ENCODE data around the gene ARHGAP15. TPM values are rescaled to one million over a fixed set of nuclear protein-coding genes. Genes with fewer than 3 reads are reported as not detected.

The ARHGAP15 gene
- total and polyA plus RNA-seq, 10 donors: 55.8 to 219 (median 130) TPM

DNA sequence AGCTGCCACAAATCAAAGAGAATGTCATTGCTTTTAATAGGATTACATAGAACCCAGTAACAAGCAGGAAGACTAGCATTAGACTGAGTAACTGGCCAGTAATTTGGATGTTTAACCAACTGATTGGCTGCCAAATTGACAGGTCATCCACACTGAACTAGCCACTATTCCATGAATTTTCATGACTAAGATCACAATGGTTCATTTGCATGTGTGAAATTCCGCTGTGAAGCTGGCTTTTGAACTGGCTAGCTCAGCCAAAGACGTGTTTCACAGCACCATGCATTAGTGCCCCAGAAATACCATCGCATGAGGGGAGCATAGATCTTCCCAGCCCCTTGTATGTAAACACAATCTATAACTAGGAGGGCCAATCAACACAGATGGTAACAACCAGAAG, 649.8 kb downstream of the ARHGAP15 start:
- Histone ChIP-seq H3K27ac (no peak overlapping the region), H3K27me3 (replicated peaks in 1 of 7) (no peaks in the 10 kb centered on the region), H3K4me1 (no peaks in the 10 kb centered on the region), H3K9me3 (no peaks in the 10 kb centered on the region), H3K4me3 (no peak overlapping the region), H3K36me3 (no peaks in the 10 kb centered on the region)
- TF ChIP-seq CTCF (IDR thresholded peaks at IDR 0.05 in 8 of 11, conservative IDR thresholded peaks at IDR 0.05 in 3 of 11) (no peak), POLR2A (IDR thresholded peaks at IDR 0.05) (no peak), POLR2AphosphoS5 (IDR thresholded peaks at IDR 0.05) (no peak)
- no peak for DNase-seq
- WGBS, 5 donors: 84 to 90% (median 87%) methylated on average over 3 of the region's 3 CpGs
- intact Hi-C loops (cut with DNase I; ENCODE audit: low total_unique reads): no loop called here

- no peaks in the 10 kb centered on the region for H3K4me1 ChIP-seq
- H3K27ac ChIP-seq: no peak overlapping the region
- DNase-seq: no peak
- intact Hi-C loops (cut with DNase I; ENCODE audit: low total_unique reads): no loop called here
- WGBS, 5 donors: 78 to 86% (median 82%) methylated on average over 5 of the region's 5 CpGs
- no peaks in the 10 kb centered on the region for H3K27me3 ChIP-seq (replicated peaks in 1 of 7)
- no peak overlapping the region for H3K4me3 ChIP-seq
- TF ChIP-seq POLR2AphosphoS5 (IDR thresholded peaks at IDR 0.05) (no peak), POLR2A (IDR thresholded peaks at IDR 0.05) (no peak), CTCF (IDR thresholded peaks at IDR 0.05 in 8 of 11, conservative IDR thresholded peaks at IDR 0.05 in 3 of 11) (no peak)
- no peaks in the 10 kb centered on the region for H3K36me3 ChIP-seq
- H3K9me3 ChIP-seq: no peaks in the 10 kb centered on the region
These were observed 657.0 kb downstream of the ARHGAP15 start for GRCh38 chr2:143786026-143786765.

GRCh38 chr2:143787674-143788073, 658.5 kb downstream of the ARHGAP15 start:
- 88 to 95% (median 93%) methylated on average over 2 of the region's 2 CpGs for WGBS, 5 donors
- Histone ChIP-seq H3K4me1 (no peaks in the 10 kb centered on the region), H3K27ac (no peak overlapping the region), H3K9me3 (no peaks in the 10 kb centered on the region), H3K36me3 (no peaks in the 10 kb centered on the region), H3K4me3 (no peak overlapping the region), H3K27me3 (replicated peaks in 1 of 7) (no peaks in the 10 kb centered on the region)
- DNase-seq: no peak
- TF ChIP-seq POLR2A (IDR thresholded peaks at IDR 0.05) (no peak), POLR2AphosphoS5 (IDR thresholded peaks at IDR 0.05) (no peak), CTCF (IDR thresholded peaks at IDR 0.05 in 8 of 11, conservative IDR thresholded peaks at IDR 0.05 in 3 of 11) (no peak)
- intact Hi-C loops (cut with DNase I; ENCODE audit: low total_unique reads): no loop called here

- H3K4me3 ChIP-seq: no peak overlapping the region
- no peaks in the 10 kb centered on the region for H3K4me1 ChIP-seq
- no peak overlapping the region for H3K27ac ChIP-seq
- H3K27me3 ChIP-seq (replicated peaks in 1 of 7): no peaks in the 10 kb centered on the region
- TF ChIP-seq CTCF (IDR thresholded peaks at IDR 0.05 in 8 of 11, conservative IDR thresholded peaks at IDR 0.05 in 3 of 11) (no peak), POLR2A (IDR thresholded peaks at IDR 0.05) (no peak), POLR2AphosphoS5 (IDR thresholded peaks at IDR 0.05) (no peak)
- WGBS, 5 donors: 76 to 92% (median 82%) methylated on average over 4 of the region's 4 CpGs
- intact Hi-C loops (cut with DNase I; ENCODE audit: low total_unique reads): no loop called here
- no peaks in the 10 kb centered on the region for H3K9me3 ChIP-seq
- DNase-seq: no peak
- no peaks in the 10 kb centered on the region for H3K36me3 ChIP-seq
These were observed 663.4 kb downstream of the ARHGAP15 start for GRCh38 chr2:143792602-143793001.

Data from spleen (tissue), 11 donors.